ENCODE measurements around the gene CRYGN. TPM values are rescaled to one million over a fixed set of nuclear protein-coding genes. Genes with fewer than 3 reads are reported as not detected.

CRYGN gene
- total and polyA plus RNA-seq, 9 of the 15 experiments (the other 6 are each of a cell fraction or from before 2014, with no cell fraction given) = not detected

DNA sequence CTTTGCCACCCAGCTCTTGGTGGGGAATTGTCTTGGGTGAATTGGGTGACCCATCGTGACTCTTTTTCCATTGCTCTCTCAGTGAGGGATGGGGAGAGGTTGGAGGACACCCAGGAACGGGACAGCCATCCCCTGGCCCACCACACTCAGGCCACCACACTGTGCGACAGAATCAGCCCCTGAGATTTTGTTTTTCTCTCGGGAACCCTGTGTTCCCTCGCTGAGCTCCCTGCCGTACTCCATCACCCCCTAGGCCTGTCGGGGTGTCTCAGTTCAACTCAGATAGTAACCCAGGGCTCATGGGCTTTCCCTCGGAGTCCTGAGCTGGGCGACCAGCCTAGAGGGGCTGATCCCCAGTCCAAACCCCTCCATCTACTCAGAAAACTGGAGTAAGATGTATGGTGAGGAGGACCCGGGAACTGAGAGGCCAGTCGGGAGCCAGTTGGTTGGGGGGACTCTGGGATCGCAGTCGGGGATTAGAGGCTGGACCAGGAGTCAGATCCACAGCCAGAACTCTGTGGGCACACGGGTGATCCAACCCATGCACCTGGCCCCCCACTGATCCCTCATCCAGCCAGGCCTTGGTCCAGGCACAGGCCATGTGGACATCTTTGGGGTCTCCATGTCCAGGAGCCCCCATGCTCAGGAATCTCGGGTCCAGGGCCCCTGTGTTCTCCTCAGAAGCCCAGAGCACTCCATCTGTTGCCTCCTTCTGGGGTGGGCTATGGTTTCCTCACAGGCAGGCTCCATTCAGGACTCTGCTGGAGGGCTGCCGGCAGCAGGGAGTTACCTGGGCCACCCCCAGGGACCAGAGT, 9.3 kb downstream of the CRYGN start:
- no peak overlapping the region for H3K4me3 ChIP-seq
- peaks cover 11 to 80% of the 10 kb centered on the region in 2 experiments for H3K27me3 ChIP-seq (ENCODE audit: control insufficient read depth in 2 of 2, insufficient read depth in 2 of 2, low read length in 2 of 2)
- 12% methylated on average over 16 of the region's 16 CpGs for WGBS (ENCODE audit: insufficient coverage, low coverage, missing lambda C conversion rate)
- TF ChIP-seq STAT5B (CRISPR knock-in tag; IDR thresholded peaks at IDR 0.05) (no peak), KDM5B (IDR thresholded peaks at IDR 0.05; ENCODE audit: insufficient replicate concordance, low read depth, low read length) (peak; percentile 5)
- no peaks in the 10 kb centered on the region for H3K9me3 ChIP-seq (replicated peaks; ENCODE audit: control insufficient read depth, insufficient read depth, low read depth, low read length)
- DNase-seq (ENCODE audit: extremely low read depth in 1 of 4, low spot score in 3 of 4) = no peak
- no peaks in the 10 kb centered on the region for H3K79me2 ChIP-seq (ENCODE audit: control insufficient read depth, insufficient read depth, low read length)
- ChIA-PET CTCF (ENCODE audit: low intra/inter-chr PET ratio) (no interaction called here), POLR2A (interaction anchor here (0.6 kb wide), 2 partner anchors 13 to 480 kb away, joined by 3 read pairs; no protein-coding TSS in a partner anchor)
- no peak overlapping the region for H2AFZ ChIP-seq (ENCODE audit: low read depth, low read length)
- ATAC-seq = no peak
- H3K4me1 ChIP-seq (replicated peaks in 1 of 2; ENCODE audit: control insufficient read depth in 2 of 2, insufficient read depth in 2 of 2, low read length in 2 of 2) = peaks cover 0 to 26% of the 10 kb centered on the region in 2 experiments; a peak in 3 of 5 replicates
- no TSS peak for BruUV-seq (replicated peaks)
- H3K4me2 ChIP-seq (ENCODE audit: insufficient read depth, low read length) = no peak overlapping the region
- intact Hi-C loops (cut with micrococcal nuclease) = no loop called here
- H3K9ac ChIP-seq (ENCODE audit: insufficient read depth in 1 of 2, low read depth in 2 of 2, low read length in 2 of 2) = no peak overlapping the region; a peak in 1 of 4 replicates
- no peak overlapping the region for H3K27ac ChIP-seq (ENCODE audit: extremely low read depth, low read depth, low read length)
- in situ Hi-C loops (cut with MboI) = no loop called here
- H3K36me3 ChIP-seq (ENCODE audit: control insufficient read depth, insufficient read depth, low read length) = no peaks in the 10 kb centered on the region
- H4K20me1 ChIP-seq (replicated peaks; ENCODE audit: control insufficient read depth, insufficient read depth, low read length) = peaks cover 8% of the 10 kb centered on the region; the same call in 1 of the 2 replicates
- H3K9me1 ChIP-seq (ENCODE audit: control insufficient read depth, insufficient read depth, low read length) = no peaks in the 10 kb centered on the region
- FAIRE-seq = no peak
